ENCODE data around the gene PHACTR3.

DNA sequence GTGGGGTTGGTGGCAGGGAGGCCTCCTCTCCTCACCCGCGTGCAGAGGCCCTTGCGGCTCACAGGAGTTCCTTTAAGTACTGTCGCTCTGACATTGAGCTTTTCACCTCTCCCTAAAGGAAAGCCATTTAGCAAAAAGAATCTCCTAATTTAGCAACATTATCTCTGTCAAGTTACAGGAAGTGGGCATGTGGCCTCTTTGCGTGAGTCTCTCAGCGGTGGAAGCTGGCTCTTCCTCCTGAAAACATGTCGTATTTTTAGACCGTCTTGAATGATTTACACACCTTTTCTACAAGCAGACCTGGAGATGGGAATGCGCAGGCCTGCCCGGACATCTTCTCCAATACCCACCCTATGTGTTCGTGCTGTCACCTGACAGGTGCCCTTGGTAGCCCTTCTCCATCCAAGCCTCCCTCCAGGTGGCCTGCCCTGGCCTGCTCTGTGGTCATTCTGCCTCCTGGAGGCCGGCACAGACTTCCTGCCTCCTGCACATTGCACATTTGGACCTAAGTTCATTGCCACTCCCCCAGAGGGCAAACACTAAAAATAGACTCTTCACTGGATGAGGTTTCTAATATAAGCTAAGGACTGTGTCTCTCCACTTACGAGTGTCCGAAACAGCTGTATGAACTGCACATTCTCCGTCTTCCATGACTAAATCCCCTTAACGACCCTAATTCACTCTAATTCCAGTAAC lies 18.5 kb upstream of the PHACTR3 start:
- TF ChIP-seq, protein P1, sequence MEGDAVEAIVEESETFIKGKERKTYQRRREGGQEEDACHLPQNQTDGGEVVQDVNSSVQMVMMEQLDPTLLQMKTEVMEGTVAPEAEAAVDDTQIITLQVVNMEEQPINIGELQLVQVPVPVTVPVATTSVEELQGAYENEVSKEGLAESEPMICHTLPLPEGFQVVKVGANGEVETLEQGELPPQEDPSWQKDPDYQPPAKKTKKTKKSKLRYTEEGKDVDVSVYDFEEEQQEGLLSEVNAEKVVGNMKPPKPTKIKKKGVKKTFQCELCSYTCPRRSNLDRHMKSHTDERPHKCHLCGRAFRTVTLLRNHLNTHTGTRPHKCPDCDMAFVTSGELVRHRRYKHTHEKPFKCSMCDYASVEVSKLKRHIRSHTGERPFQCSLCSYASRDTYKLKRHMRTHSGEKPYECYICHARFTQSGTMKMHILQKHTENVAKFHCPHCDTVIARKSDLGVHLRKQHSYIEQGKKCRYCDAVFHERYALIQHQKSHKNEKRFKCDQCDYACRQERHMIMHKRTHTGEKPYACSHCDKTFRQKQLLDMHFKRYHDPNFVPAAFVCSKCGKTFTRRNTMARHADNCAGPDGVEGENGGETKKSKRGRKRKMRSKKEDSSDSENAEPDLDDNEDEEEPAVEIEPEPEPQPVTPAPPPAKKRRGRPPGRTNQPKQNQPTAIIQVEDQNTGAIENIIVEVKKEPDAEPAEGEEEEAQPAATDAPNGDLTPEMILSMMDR (IDR thresholded peaks at IDR 0.05; ENCODE audit: low read depth, low read length, poor library complexity, severe bottlenecking): no peak
- no peak for TF ChIP-seq EZH2phosphoT487 (IDR thresholded peaks at IDR 0.05; ENCODE audit: borderline replicate concordance, low read length)
